Measurements from ENCODE around the gene COL2A1.
A peak's percentile ranks its signal among the peaks of the same experiment; 100 is the strongest.
"Not testable (repeated sequence)": the region's sequence is repeated elsewhere in the genome, so short reads cannot be mapped to it uniquely, and the experiment has no call there.

COL2A1 gene

GRCh38 chr12:47972895-47973294 is 31.4 kb downstream of the COL2A1 start:
- no peak for DNase-seq

- DNase-seq, result no peak
Measured at GRCh38 chr12:47970843-47971242, 33.4 kb downstream of the COL2A1 start.

- DNase-seq, result no peak
Measured at GRCh38 chr12:47969845-47970244, 34.4 kb downstream of the COL2A1 start.

DNA sequence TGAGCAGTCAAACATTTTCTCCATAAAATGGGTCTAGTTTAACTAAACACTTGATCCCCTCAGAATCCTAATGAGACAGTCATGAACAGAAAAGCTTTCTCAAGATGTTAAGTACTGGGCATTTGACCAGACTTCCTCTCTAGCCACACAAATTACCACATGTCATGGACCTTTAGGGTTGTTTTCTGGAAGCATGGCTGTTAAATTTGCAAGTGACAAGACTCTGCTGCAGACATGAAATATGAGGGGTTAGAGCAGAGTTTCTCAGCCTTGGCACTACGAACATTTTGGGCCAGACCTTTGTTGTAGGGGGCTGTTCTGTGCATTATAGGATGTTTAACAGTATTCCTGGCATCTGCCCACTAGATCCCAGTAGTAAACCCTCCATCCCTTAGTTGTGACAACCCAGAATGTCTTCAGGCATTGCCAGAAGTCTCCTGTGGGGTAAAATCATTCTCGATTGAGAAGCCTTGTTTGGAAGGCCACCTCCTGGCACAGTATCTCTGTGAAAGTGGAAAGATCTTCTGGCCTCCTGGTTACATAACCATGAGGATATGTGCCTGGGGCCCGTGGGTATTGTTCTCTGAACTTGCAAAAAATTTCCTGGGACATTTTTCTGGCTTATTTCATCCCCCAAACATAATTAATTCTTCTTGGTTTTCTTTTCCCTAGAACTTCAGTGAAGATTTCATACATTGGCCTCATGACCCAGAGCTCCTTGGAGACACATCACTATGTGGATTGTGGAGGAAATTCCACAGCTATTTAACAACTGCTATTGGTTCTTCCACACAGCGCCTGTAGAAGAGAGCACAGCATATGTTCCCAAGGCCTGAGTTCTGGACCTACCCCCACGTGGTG is 36.6 kb downstream of the COL2A1 start:
- DNase-seq, result no peak

DNA sequence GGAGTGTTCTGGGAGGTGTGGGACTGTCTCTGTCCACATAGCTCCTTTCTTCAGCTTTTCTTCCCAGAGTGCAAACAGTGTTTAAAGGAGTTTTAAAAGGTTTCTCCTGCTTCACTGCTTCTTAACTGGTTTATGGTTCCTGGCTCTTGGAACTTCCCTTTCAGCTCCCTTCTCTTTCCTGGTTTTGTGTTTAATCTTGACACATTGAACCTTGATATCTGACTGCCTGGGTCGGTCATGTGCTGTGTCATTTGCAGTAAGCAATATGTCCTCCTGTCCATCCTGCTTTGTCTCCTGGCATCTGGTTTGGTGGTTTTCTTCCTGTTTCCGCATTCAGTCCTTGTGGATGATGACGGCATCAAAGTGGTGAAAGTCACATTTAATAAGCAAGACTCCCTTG is 38.7 kb downstream of the COL2A1 start:
- DNase-seq, result no peak

DNA sequence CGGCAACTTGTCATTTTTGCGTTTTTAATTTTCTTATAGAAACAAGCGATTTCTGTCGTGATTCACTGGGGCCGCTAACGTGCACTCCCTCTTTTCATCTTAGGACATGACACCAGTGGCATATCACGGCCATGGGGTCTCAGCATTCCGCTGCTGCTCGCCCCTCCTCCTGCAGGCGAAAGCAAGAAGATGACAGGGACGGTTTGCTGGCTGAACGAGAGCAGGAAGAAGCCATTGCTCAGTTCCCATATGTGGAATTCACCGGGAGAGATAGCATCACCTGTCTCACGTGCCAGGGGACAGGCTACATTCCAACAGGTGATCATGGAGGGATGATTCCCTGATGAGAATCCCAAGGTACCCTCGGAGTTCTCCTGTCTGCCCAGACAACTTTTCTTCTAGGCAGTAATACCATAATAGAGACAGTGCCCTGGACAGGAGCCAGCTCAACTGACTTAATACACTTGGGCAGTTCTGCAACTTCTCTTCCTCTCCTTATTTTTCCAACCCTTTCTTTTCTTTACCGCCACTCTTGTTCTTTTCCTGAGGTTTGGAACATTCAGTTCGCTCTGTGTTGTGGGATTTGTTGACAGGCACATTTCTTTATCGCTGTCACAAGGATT is 40.1 kb downstream of the COL2A1 start:
- peak; percentile 44 for DNase-seq

GRCh38 chr12:47963340-47964040 is 40.8 kb downstream of the COL2A1 start, which contains the start of gene TMEM106C:
Gene TMEM106C (plus strand): TSS chr12:47963596. CDS start chr12:47964237, 641 bp downstream.
- peak; percentile 97 for DNase-seq

DNA sequence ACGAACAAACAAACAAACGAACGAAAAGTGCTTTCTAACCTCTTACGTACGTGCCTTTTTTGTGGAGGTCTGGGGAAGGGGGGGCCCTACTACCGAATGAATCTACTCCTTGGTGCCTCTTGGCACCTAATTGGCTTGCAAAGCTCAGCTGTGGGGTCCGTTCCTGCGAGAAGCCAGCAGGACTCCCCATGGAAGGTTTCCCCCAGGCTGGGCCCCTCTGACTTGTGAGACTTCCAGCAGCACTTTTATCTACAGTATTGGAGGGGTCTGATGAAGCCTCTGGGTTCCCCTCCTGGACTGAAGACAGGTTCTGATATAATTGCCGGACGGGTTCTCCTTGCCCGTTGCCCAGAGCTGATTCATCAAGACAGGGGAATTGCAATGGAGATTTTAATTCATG is 42.1 kb downstream of the COL2A1 start:
- no peak for DNase-seq

DNA sequence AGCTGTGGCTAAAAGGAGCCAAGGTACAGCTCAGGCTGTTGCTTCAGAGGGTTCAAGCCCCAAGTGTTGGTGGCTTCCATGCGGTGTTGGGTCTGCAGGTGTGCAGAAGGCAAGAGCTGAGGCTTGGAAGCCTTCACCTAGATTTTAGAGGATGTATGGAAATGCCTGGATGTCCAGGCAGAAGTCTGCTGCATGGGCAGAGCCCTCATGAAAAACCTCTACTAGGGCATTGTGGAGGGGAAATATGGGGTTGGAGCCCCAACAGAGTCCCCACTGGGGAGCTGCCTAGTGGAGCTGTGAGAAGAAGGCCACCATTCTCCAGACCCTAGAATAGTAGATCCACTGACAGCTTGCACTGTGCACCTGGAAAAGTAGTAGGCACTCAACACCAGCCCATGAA is 46.6 kb downstream of the COL2A1 start:
- not testable (repeated sequence) for DNase-seq

DNA sequence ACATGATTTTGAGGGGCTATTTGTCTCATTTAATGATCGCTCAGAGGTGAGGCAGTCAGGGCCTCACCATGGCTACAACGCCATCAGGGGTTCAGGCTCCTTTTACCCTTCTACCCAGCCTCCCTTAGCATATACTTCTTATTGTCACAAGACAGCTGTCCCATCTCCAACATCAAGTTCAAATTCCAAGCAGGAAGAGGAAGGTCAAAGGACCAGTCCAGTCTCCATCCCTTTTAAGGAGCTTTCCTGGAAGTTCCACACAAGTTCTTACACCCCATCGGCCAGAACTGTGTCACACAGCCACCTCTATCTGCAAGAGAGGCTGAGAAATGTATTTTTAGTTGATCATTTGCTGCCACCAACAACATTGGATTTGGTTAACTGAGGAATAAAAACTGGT is 49.2 kb downstream of the COL2A1 start:
- DNase-seq, result no peak

- DNase-seq, result no peak
Measured at GRCh38 chr12:47954467-47955045, 49.7 kb downstream of the COL2A1 start.

GRCh38 chr12:47954058-47954457 is 50.2 kb downstream of the COL2A1 start:
- no peak for DNase-seq

DNA sequence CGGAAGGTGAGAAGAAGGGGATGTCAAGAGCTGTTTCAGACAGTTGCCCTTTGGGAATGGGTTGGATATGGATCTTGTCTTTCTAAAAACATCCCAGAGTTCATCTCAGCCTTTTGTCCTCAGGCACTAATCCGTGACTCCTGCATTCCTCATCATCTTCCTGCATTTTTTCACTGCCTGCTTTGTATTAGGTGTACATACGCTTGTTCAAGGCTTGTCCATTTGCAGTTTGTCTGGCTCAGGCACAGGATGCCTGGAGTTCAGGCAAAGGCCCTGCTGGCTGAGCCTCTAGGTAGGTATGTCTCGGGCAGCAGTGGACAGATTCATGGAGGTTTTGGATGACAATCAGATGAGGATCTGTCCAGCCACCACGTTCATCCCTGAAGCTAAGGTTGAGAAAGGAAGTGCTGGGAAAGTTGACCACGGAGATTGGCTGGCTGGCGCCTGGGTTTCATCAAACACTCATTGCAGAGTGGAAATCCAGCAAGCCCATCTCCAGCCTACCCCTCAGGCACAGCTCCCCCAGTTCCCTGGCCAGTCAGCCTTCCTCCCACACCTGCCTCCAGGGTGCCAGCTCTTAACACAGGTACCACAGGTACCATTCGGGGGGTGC is 53.3 kb downstream of the COL2A1 start:
- no peak for DNase-seq

GRCh38 chr12:47949441-47950341 is 54.6 kb downstream of the COL2A1 start:
- DNase-seq, result peak; percentile 79

- no peak for DNase-seq
Measured at GRCh38 chr12:47947341-47947740, 56.9 kb downstream of the COL2A1 start.

GRCh38 chr12:47946413-47947323 is 57.6 kb downstream of the COL2A1 start:
- no peak for DNase-seq

DNA sequence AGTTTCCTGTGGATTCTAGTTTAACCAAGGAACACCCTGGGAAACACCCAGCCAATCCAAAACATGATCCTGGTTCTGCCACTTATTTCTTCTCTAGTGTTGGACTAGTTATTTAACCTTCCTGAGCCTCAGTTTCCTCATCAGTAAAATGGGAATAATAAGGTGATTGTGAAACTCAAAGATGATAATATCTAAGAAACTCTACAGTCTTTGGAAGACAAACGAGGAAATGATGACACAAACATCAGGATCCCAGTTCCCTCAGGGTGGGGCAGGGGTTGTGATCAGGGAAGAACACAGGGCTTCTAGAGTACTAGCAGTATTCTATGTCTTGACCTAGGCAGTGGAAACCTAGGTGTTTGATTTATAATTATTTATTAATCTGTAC is 58.9 kb downstream of the COL2A1 start:
- DNase-seq, result no peak

- no peak for DNase-seq
Measured at GRCh38 chr12:47944685-47945340, 59.5 kb downstream of the COL2A1 start.

- peak; percentile 23 for DNase-seq
Measured at GRCh38 chr12:47943623-47944340, 60.5 kb downstream of the COL2A1 start.
